ENCODE data around the gene ANO2.
"Not testable (repeated sequence)": the region's sequence is repeated elsewhere in the genome, so short reads cannot be mapped to it uniquely, and the experiment has no call there.

ANO2 gene

DNA sequence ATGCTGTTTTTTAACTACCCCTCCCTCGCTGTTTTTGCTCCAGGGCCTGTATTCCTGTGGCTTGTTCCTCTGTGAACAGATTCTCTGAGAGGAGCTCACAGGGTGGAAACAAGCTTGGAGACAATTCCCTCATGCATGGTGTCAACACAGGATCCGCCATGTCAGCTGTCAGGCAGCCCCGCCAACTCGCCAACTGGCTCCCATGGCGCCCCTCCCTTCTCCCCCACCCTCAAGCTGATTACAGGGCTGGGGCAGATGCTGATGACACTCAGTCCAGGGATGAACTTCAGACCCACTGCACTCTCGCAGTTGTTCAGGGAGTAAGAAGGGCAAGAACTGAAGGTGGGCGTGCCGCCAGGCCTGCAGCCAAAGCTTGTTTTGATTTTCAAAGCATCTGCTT lies 283.2 kb downstream of the ANO2 start:
- Histone ChIP-seq H3K27me3 (replicated peaks) (no peaks in the 10 kb centered on the region), H3K4me3 (ENCODE audit: low read depth, low read length) (no peak overlapping the region), H3K36me3 (replicated peaks) (no peaks in the 10 kb centered on the region), H3K27ac (no peak overlapping the region)
- in situ Hi-C loops (cut with HindIII; ENCODE audit: low pct_ligation_motif_present, low sequenced_read_pairs) = no loop called here
- DNase-seq = no peak
- no peak for TF ChIP-seq CTCF (IDR thresholded peaks at IDR 0.05; ENCODE audit: low read depth, low read length, missing control alignments)

DNA sequence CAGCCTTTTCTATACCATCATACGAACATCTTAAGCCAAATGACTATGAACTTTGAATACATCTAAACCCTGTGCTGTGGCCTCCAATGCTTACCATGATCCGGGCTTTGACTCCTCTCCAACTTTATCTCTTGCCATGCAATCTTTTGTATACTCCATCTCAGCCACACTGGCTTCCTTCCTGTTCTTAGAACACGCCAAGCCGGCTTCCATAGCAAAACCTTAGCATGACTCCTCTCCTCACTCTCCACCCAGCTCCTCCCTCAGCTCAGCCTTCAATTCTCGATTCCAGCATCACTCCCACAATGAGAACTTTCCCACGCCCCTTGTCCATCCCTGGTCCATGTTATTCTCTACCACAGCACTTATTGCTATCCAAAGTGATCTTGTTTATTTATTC lies 284.8 kb downstream of the ANO2 start:
- no peak for DNase-seq
- in situ Hi-C loops (cut with HindIII; ENCODE audit: low pct_ligation_motif_present, low sequenced_read_pairs) = no loop called here
- H3K4me3 ChIP-seq (ENCODE audit: low read depth, low read length) = no peak overlapping the region
- H3K27ac ChIP-seq = no peak overlapping the region
- no peaks in the 10 kb centered on the region for H3K36me3 ChIP-seq (replicated peaks)
- TF ChIP-seq CTCF (IDR thresholded peaks at IDR 0.05; ENCODE audit: low read depth, low read length, missing control alignments) = no peak
- H3K27me3 ChIP-seq (replicated peaks) = no peaks in the 10 kb centered on the region

DNA sequence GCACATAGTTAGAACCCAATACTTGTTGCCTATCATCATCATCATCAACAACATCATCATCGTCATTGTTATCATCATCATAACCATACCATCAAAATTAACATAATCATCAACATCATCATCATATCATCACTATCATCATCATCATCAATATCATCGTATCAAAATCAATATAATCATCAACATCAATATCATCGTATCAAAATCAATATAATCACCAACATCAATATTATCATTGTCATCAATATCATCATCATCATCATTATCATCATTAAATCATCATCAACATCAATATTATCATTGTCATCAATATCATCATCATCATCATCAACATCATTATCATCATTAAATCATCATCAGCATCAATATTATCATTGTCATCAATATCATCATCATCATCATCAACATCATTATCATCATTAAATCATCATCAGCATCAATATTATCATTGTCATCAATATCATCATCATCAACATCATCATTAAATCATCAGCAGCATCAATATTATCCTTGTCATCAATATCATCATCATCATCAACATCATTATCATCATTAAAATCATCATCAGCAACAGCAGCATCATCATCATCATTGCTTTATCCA lies 286.6 kb downstream of the ANO2 start:
- H3K27me3 ChIP-seq (replicated peaks); H3K36me3 ChIP-seq (replicated peaks); H3K27ac ChIP-seq; DNase-seq; in situ Hi-C loops (cut with HindIII; ENCODE audit: low pct_ligation_motif_present, low sequenced_read_pairs); H3K4me3 ChIP-seq (ENCODE audit: low read depth, low read length): not testable (repeated sequence)

GRCh38 chr12:5656836-5657235 lies 288.2 kb downstream of the ANO2 start:
- no peak for TF ChIP-seq CTCF (IDR thresholded peaks at IDR 0.05; ENCODE audit: low read depth, low read length, missing control alignments)

DNA sequence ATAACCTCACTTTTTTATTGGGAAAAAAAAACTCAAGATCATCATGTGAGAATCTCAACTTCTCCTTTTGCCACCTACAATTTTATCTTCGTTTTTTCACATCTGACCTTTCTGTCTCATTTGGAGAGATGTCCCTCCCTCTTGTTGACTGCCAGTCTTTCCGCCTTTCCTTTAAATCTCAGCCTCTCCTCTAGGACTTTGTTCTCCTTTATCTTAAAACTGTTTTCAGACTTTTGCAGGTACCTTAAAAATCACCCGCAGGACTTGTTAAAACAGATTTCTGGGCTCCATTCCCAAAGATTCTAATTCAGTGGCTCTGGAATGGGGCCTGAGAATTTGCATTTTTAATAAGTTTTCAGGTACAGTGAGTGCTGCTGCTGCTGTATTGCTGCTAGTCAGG lies 289.9 kb downstream of the ANO2 start:
- Histone ChIP-seq H3K4me3 (ENCODE audit: low read depth, low read length) (no peak overlapping the region), H3K27ac (no peak overlapping the region), H3K36me3 (replicated peaks) (no peaks in the 10 kb centered on the region), H3K27me3 (replicated peaks) (no peaks in the 10 kb centered on the region)
- in situ Hi-C loops (cut with HindIII; ENCODE audit: low pct_ligation_motif_present, low sequenced_read_pairs) = no loop called here
- no peak for DNase-seq
- no peak for TF ChIP-seq CTCF (IDR thresholded peaks at IDR 0.05; ENCODE audit: low read depth, low read length, missing control alignments)

More at GRCh38 chr12:5656836-5657235, 288.2 kb downstream of the ANO2 start:
- Histone ChIP-seq H3K4me3 (ENCODE audit: low read depth, low read length) (no peak overlapping the region), H3K36me3 (replicated peaks) (no peaks in the 10 kb centered on the region), H3K27ac (no peak overlapping the region), H3K27me3 (replicated peaks) (no peaks in the 10 kb centered on the region)
- DNase-seq = no peak
- in situ Hi-C loops (cut with HindIII; ENCODE audit: low pct_ligation_motif_present, low sequenced_read_pairs) = no loop called here

DNA sequence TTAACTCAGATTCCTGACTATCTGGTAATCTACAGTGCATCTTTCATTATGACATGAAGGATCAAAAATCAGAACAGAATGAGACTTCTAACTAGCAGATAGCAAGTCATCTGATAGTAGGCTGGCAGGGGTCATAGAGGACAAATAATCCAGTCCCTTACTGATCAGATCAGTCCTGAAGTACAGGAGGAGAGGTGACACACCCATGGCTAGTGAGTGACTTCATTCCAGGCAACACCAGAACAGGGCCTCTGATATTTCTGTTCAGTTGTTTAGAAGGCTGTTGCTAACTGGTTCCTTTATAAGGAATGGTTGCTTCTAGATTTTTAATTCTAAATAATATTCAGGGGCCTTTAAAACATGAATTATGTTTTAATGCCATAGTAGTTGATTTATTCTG lies 291.0 kb downstream of the ANO2 start:
- Histone ChIP-seq H3K4me3 (ENCODE audit: low read depth, low read length) (no peak overlapping the region), H3K27me3 (replicated peaks) (no peaks in the 10 kb centered on the region), H3K27ac (no peak overlapping the region), H3K36me3 (replicated peaks) (no peaks in the 10 kb centered on the region)
- no peak for TF ChIP-seq CTCF (IDR thresholded peaks at IDR 0.05; ENCODE audit: low read depth, low read length, missing control alignments)
- no peak for DNase-seq
- in situ Hi-C loops (cut with HindIII; ENCODE audit: low pct_ligation_motif_present, low sequenced_read_pairs) = no loop called here
